Uterus (tissue), 4 donors: ENCODE measurements around the gene FSHR. TPM values are rescaled to one million over a fixed set of nuclear protein-coding genes. Genes with fewer than 3 reads are reported as not detected.

Experiments used
- DNase-seq, 2 donors: peaks; one replicate each; pipeline ENCODE4 v3.0.0-alpha.2; 2019 to 2020
- H3K27ac ChIP-seq, 2 donors: fragments of 200-600 bp; sonication (generic); 1 replicate in 1 of 2; 2 replicates in 1 of 2; pipeline ENCODE4 v1.5.1; 2016 to 2018
- H3K27me3 ChIP-seq, 2 donors: fragments of 200-600 bp; sonication (generic); one replicate each; pipeline ENCODE4 v1.5.1; 2018 to 2019; ENCODE audit warnings: control low read depth in 1 of 2
- H3K36me3 ChIP-seq, 2 donors: fragments of 200-600 bp; sonication (generic); one replicate each; pipeline ENCODE4 v1.5.1; 2019; ENCODE audit warnings: control low read depth in 1 of 2
- H3K4me1 ChIP-seq, 2 donors: fragments of 200-600 bp; sonication (generic); one replicate each; pipeline ENCODE4 v1.5.1; 2018 to 2019; ENCODE audit warnings: control low read depth in 1 of 2
- H3K4me3 ChIP-seq, 2 donors: fragments of 200-600 bp; sonication (generic); 1 replicate in 1 of 2; 2 replicates in 1 of 2; pipeline ENCODE4 v1.5.1; 2018 to 2019; ENCODE audit warnings: mild to moderate bottlenecking in 1 of 2
- H3K9me3 ChIP-seq, 2 donors: fragments of 200-600 bp; sonication (generic); one replicate each; pipeline ENCODE4 v1.5.1; 2019; ENCODE audit warnings: control low read depth in 1 of 2
- POLR2A ChIP-seq, 2 donors: fragments of 450-650 bp; IDR thresholded peaks; one replicate each; pipeline ENCODE4 v1.6.1; 2016; ENCODE audit warnings: antibody characterized with exemption in 2 of 2, mild to moderate bottlenecking in 1 of 2, moderate library complexity in 1 of 2
- intact Hi-C: fragments of 100-400 bp; cut with DNase I; formaldehyde crosslinking; loops from one replicate; pipeline ENCODE4 v1.15.1; 2023; ENCODE audit warnings: low total_unique reads
- total RNA-seq, 4 donors: library from RNA; depleted of rRNA in 3 of 4; stranded (reverse); fragments of >200 nt in 3 of 4; gene quantifications; one replicate each; pipeline versions ENCODE4 v1.1.0 to v1.2.4, GENCODE V29; 2014 to 2023
- TF ChIP-seq, protein P1 (sequence below), 4 experiments: fragments of 200-600 bp in 2 of 4; fragments of 450-650 bp in 2 of 4; sonication (generic) in 2 of 4; IDR thresholded peaks; one replicate each; pipeline ENCODE4 v1.5.1; 2016 to 2019; ENCODE audit warnings: antibody characterized with exemption in 4 of 4, mild to moderate bottlenecking in 2 of 4, moderate library complexity in 1 of 4
- donor health status: DM: yes; HTN: yes; CAD: no.

Gene FSHR
- total RNA-seq, 4 donors from 2014 or later, result not detected

DNA sequence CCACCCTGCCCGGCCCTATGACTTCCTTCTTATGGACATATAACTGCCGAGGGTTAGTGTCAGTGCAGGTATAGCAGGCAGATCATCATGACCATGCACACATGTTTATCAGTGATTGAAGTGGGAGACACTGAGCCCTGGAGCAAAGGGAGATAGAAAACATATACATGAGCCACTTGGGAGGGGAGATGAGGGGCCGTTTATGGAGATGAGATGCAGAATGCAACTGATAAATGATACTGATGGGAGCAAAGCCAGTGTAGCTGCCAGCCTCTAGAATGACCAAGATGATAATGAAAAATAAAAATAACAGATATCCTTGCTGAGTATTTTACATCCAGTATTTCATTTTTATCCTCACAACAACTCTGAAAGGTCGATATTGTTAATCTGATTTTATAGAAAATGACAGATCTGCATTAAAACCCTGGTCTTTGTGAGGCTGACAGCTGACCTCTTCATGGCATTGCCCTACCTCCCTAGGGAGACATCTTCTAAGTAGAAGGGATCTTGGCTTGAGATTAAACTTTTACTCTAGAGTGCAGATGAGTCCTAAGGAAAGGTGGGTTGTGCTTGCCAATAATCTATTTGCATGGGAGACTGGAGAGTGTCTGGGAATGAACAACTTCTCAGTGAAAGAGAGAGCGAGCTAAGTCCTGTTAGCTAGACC is 220.4 kb downstream of the FSHR start:
- H3K27ac ChIP-seq, result no peak overlapping the region
- intact Hi-C loops, result no loop called here
- no peak for DNase-seq
- H3K4me3 ChIP-seq, result no peak overlapping the region
- no peaks in the 10 kb centered on the region for H3K9me3 ChIP-seq
- H3K4me1 ChIP-seq, result no peaks in the 10 kb centered on the region
- H3K27me3 ChIP-seq, result no peaks in the 10 kb centered on the region
- no peaks in the 10 kb centered on the region for H3K36me3 ChIP-seq
- TF ChIP-seq, protein P1, sequence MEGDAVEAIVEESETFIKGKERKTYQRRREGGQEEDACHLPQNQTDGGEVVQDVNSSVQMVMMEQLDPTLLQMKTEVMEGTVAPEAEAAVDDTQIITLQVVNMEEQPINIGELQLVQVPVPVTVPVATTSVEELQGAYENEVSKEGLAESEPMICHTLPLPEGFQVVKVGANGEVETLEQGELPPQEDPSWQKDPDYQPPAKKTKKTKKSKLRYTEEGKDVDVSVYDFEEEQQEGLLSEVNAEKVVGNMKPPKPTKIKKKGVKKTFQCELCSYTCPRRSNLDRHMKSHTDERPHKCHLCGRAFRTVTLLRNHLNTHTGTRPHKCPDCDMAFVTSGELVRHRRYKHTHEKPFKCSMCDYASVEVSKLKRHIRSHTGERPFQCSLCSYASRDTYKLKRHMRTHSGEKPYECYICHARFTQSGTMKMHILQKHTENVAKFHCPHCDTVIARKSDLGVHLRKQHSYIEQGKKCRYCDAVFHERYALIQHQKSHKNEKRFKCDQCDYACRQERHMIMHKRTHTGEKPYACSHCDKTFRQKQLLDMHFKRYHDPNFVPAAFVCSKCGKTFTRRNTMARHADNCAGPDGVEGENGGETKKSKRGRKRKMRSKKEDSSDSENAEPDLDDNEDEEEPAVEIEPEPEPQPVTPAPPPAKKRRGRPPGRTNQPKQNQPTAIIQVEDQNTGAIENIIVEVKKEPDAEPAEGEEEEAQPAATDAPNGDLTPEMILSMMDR (IDR thresholded peaks at IDR 0.05), result no peak
- TF ChIP-seq POLR2A (IDR thresholded peaks at IDR 0.05), result no peak

DNA sequence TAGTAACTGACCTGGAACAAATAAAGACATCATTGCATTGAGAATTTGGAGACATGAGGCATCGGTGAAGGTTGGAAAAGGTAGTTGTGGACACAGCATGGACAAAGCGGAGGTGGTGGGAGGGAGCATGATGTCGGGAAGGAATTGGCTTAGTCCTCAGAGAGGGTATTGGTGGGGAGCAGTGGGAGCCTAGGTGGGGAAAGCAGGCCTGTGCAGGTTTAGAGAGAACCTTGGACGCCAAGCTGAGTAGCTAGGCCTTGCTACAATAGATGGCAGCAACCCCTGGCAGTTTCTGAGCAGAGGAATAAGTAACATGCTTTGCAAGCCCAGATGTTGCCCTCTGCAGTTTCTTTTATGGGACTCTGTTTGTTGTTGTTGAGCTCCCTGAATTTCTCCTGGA is 221.6 kb downstream of the FSHR start:
- intact Hi-C loops, result no loop called here
- Histone ChIP-seq H3K27me3 (no peaks in the 10 kb centered on the region), H3K27ac (no peak overlapping the region), H3K36me3 (no peaks in the 10 kb centered on the region), H3K4me1 (no peaks in the 10 kb centered on the region), H3K4me3 (no peak overlapping the region), H3K9me3 (no peaks in the 10 kb centered on the region)
- no peak for TF ChIP-seq POLR2A (IDR thresholded peaks at IDR 0.05)
- TF ChIP-seq, protein P1 (IDR thresholded peaks at IDR 0.05), result no peak
- DNase-seq, result no peak

DNA sequence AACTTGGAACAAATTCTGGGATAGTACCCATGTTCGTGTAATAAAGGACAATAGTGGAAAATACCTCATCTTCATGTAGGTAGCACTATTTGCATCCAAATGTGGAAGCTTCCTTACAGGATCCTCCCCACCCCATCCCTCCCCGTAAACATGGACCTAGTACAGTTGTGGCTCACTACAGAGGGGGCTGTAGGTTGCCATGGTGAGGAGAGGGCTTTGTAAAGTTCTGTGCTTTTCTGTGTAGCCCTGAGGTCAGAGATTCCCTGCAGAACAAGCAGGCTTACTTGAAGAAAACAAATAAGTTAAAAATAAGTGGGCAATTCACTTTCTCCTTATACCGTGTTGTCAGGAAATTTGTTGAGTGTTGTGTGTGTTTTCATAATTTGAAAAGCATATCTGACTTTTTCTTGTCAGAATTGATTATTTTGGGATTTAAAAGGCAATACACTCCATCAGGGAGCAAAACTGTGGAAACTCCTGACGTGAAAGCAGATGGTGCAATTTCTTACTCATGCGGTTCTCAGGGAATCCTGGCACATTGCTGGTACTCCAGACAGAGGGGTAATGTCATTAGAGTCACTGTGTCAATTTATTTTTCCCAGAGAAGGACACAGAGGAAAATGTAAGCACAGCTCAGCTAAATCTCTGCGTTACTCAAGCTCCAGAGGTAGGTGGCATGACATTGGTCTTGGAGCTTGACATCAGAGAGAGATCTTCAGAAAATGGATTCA is 224.6 kb downstream of the FSHR start:
- Histone ChIP-seq H3K36me3 (no peaks in the 10 kb centered on the region), H3K4me3 (no peak overlapping the region), H3K9me3 (no peaks in the 10 kb centered on the region), H3K4me1 (no peaks in the 10 kb centered on the region), H3K27ac (no peak overlapping the region), H3K27me3 (no peaks in the 10 kb centered on the region)
- DNase-seq, result no peak
- intact Hi-C loops, result no loop called here
- TF ChIP-seq, protein P1 (IDR thresholded peaks at IDR 0.05), result no peak
- TF ChIP-seq POLR2A (IDR thresholded peaks at IDR 0.05), result no peak

DNA sequence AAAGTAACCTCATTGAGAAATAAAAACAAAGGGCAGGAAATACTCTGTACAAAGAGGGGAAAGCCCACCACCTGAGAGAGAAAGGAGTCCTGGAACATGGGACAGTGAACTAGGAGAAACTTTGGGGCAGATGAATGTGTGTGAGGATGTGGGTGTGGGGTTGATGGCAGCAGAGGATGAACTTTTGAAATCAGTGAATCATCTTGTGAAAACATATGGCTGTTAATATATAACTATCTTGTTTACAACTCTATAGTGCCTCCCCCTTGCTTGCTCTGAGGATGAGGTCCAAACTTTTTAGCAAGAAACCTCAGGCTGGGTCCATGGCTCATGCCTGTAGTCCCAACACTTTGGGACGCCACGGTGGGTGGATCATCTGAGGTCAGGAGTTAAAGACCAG is 227.0 kb downstream of the FSHR start:
- no peaks in the 10 kb centered on the region for H3K9me3 ChIP-seq
- intact Hi-C loops, result no loop called here

DNA sequence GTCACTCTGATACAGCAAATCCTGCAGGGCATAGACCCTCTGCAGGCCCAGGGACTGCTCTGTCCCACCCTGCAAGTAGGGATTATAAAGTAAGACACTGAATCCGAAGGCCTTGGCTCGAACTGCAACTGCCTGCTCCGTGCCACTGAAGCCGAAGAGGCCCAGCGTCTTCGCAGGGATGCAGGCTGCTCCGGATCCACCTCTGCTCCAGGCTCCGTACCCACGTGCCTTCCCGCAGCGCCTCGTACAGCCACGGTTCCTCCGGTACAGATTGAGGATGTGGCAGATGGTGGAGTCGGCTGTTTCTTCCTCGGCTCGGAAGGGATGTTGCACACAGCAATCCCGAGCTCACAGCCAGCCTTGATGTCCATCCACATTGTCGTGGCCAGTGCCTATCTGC is 238.4 kb downstream of the FSHR start:
- no peaks in the 10 kb centered on the region for H3K27me3 ChIP-seq
- H3K9me3 ChIP-seq, result no peaks in the 10 kb centered on the region
- intact Hi-C loops, result no loop called here
- H3K4me1 ChIP-seq, result no peaks in the 10 kb centered on the region
- DNase-seq, result no peak
- TF ChIP-seq, protein P1 (IDR thresholded peaks at IDR 0.05), result no peak
- TF ChIP-seq POLR2A (IDR thresholded peaks at IDR 0.05), result no peak
- H3K4me3 ChIP-seq, result no peak overlapping the region
- H3K36me3 ChIP-seq, result no peaks in the 10 kb centered on the region
- no peak overlapping the region for H3K27ac ChIP-seq

More for the DNA sequence above, 227.0 kb downstream of the FSHR start:
- no peak for TF ChIP-seq POLR2A (IDR thresholded peaks at IDR 0.05)
- TF ChIP-seq, protein P1 (IDR thresholded peaks at IDR 0.05), result no peak
- no peaks in the 10 kb centered on the region for H3K36me3 ChIP-seq
- H3K4me1 ChIP-seq, result no peaks in the 10 kb centered on the region
- H3K4me3 ChIP-seq, result no peak overlapping the region
- DNase-seq, result no peak
- no peaks in the 10 kb centered on the region for H3K27me3 ChIP-seq
- H3K27ac ChIP-seq, result no peak overlapping the region
